GM06990 (cell line): ENCODE measurements around the gene SUV39H1.
A peak's percentile ranks its signal among the peaks of the same experiment; 100 is the strongest.
"Not testable (repeated sequence)": the region's sequence is repeated elsewhere in the genome, so short reads cannot be mapped to it uniquely, and the experiment has no call there.

Source experiments
- DNase-seq: peaks from one replicate; pipeline ENCODE4 v3.0.0-alpha.2; 2011; ENCODE audit not compliant: insufficient read length; ENCODE audit errors: extremely low read depth
- H3K27me3 ChIP-seq: replicated peaks from 2 replicates; pipeline ENCODE4 v1.6.0; 2011; ENCODE audit warnings: low read length; ENCODE audit not compliant: control insufficient read depth, insufficient read depth
- H3K36me3 ChIP-seq: 2 replicates; pipeline ENCODE4 v1.5.1; 2011; ENCODE audit warnings: low read length; ENCODE audit not compliant: control insufficient read depth, insufficient read depth
- H3K4me3 ChIP-seq: replicated peaks from 2 replicates; pipeline ENCODE4 v1.5.1; 2011; ENCODE audit warnings: low read depth, mild to moderate bottlenecking, control low read depth, low read length
- CTCF ChIP-seq: IDR thresholded peaks from 2 replicates; pipeline ENCODE4 v1.5.1; 2011; ENCODE audit warnings: low read length, control low read depth, mild to moderate bottlenecking, inconsistent platforms; ENCODE audit not compliant: insufficient read depth, poor library complexity, severe bottlenecking

The SUV39H1 gene

DNA sequence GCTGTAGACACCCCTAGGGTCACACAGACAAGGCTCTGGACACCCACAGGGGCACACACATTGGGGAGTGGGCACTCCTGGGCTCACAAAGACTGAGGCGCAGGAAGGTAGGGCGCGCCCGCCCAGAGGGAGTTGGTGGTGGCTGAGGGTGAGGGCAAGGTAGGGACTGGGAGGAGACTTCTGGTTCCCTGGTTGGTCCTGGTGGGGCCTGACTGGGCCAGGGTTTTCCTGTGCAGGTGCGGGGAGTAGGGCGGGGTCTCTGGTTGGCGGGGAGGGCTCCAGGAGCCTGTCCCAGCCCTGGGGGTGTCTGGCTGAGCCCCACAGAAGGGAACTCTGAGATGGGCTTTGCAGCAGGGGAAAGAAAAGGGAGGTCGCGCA lies 19.7 kb upstream of the SUV39H1 start:
- no peak for DNase-seq
- Histone ChIP-seq H3K27me3 (no peaks in the 10 kb centered on the region), H3K36me3 (no peaks in the 10 kb centered on the region), H3K4me3 (peak overlapping the region; percentile 82)
- no peak for TF ChIP-seq CTCF

DNA sequence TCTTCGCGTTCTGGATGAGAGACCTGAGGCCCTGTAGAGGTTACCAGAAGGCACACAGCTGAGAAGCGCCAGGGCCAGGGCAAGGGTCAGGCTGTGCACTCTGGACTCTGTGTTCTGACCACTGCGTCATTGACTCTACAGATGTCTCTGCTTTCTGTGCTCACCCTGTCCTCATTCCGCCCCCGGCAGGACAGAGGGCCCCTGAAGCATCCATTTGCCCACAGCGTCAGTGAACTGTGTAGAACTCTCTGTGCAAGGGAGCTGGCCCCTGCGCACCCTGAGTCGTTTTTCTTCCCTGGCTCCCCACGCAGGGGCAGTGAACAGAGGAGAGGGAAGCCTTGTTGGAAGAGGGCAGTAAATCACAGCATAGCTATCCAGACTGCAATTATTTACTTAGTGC lies 19.0 kb upstream of the SUV39H1 start:
- Histone ChIP-seq H3K27me3 (no peaks in the 10 kb centered on the region), H3K36me3 (no peaks in the 10 kb centered on the region), H3K4me3 (peak overlapping the region; percentile 82)
- no peak for DNase-seq
- TF ChIP-seq CTCF, result no peak

- not testable (repeated sequence) for H3K36me3 ChIP-seq, DNase-seq, H3K4me3 ChIP-seq, H3K27me3 ChIP-seq
Measured at GRCh38 chrX:48680467-48680866, 16.1 kb upstream of the SUV39H1 start.

DNA sequence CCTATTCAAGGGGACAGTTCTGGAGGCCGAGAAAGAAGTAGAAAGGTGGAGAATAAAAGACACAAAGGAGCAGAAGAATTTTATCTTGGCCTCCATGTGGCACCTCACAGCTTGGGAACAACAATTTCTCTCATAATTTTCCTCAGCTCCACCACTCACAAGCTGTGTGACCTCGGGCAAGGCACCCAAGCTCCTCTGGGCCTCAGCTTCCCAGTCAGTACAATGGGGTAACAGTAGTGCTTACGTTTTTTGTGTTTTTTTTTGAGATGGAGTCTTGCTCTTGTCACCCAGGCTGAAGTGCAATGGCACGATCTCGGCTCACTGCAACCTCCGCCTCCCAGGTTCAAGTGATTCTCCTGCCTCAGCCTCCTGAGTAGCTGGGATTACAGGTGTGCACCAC lies 15.6 kb upstream of the SUV39H1 start:
- not testable (repeated sequence) for DNase-seq, H3K36me3 ChIP-seq, H3K4me3 ChIP-seq, H3K27me3 ChIP-seq

DNA sequence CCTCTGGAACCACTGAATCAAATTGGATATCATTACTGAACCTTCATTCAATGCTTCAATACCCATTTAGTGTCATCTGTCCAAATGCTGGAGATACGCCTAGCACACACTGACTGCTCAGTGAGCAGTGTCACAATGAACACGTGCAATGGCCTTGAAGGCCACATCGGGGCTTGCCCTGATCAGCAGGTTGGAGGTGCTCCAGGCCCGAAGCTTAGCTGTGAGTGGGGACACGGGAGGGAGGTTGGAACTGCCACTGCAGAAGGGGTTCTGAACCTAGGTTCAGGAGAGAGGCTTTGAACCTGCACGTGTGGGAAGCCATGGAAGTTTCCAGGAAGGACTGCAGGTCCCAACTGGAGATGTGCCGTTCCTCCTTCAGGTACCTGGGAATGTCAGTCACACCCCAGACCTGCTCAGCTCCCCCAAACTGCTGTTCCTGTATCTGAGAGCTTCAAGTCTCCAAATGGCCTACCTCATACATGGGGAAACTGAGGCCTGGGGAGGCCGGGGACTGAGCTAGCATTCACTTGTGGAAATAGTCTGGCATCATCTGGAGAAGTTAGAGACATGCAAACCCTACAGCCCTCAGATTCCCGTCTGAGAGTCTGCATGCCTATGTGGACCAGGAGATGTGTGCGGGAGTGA lies 14.9 kb upstream of the SUV39H1 start:
- no peak for DNase-seq
- Histone ChIP-seq H3K36me3 (peaks cover 2% of the 10 kb centered on the region; the same call in 1 of the 2 replicates), H3K27me3 (no peaks in the 10 kb centered on the region), H3K4me3 (no peak overlapping the region)
- TF ChIP-seq CTCF, result no peak

- H3K36me3 ChIP-seq, H3K27me3 ChIP-seq, H3K4me3 ChIP-seq, DNase-seq: not testable (repeated sequence)
Measured at GRCh38 chrX:48682795-48683194, 13.7 kb upstream of the SUV39H1 start.

GRCh38 chrX:48683411-48683982 lies 13.0 kb upstream of the SUV39H1 start, which contains the start of gene WAS:
TSS of gene WAS (plus strand) at chrX:48683799. CDS start at chrX:48683854, 55 bp downstream.
- no peak for TF ChIP-seq CTCF

More at GRCh38 chrX:48683411-48683982, 13.0 kb upstream of the SUV39H1 start, which contains the start of gene WAS:
- Histone ChIP-seq H3K36me3 (peaks cover 11% of the 10 kb centered on the region), H3K27me3 (no peaks in the 10 kb centered on the region), H3K4me3 (peak within 1 kb of the TSS; percentile 67)
- peak; percentile 68 for DNase-seq
